DOHH2 (cell line): ENCODE data around the gene SUFU.

ENCODE experiments used
- EZH2phosphoT487 ChIP-seq: fragments of 200-600 bp; sonication (generic); IDR thresholded peaks from 2 replicates; pipeline ENCODE4 v1.6.1; 2017; ENCODE audit warnings: borderline replicate concordance, mild to moderate bottlenecking, antibody characterized with exemption, low read length, moderate library complexity, mixed read lengths
- TF ChIP-seq, protein P1 (sequence below): fragments of 200-600 bp; sonication (generic); IDR thresholded peaks from one replicate; pipeline ENCODE4 v1.5.1; 2014; ENCODE audit warnings: antibody characterized with exemption, mild to moderate bottlenecking, low read depth, low read length; ENCODE audit not compliant: poor library complexity, severe bottlenecking

DNA sequence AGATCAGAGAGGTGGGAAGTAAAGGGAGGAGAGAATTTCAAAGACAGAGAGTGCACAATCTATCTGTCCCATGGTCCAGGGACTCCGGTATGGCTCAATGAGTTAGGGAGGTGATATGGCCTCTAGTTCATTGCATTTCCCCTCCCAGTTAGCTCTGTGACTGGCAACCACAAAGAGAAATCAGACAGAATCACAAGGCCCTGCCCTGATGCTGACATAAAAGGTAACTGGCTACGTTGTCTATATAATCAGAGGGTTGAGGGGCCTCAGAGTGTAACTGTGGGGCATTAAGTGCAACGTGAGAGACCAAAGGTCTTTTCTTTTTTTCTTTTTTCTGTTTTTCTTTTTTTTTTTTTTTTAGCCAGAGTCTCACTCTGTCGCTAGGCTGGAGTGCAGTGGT is 45.1 kb upstream of the SUFU start:
- TF ChIP-seq, protein P1, sequence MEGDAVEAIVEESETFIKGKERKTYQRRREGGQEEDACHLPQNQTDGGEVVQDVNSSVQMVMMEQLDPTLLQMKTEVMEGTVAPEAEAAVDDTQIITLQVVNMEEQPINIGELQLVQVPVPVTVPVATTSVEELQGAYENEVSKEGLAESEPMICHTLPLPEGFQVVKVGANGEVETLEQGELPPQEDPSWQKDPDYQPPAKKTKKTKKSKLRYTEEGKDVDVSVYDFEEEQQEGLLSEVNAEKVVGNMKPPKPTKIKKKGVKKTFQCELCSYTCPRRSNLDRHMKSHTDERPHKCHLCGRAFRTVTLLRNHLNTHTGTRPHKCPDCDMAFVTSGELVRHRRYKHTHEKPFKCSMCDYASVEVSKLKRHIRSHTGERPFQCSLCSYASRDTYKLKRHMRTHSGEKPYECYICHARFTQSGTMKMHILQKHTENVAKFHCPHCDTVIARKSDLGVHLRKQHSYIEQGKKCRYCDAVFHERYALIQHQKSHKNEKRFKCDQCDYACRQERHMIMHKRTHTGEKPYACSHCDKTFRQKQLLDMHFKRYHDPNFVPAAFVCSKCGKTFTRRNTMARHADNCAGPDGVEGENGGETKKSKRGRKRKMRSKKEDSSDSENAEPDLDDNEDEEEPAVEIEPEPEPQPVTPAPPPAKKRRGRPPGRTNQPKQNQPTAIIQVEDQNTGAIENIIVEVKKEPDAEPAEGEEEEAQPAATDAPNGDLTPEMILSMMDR: no peak
- no peak for TF ChIP-seq EZH2phosphoT487
